WI38 (cell line): Measurements from ENCODE around the gene GPR143.
A peak's percentile ranks its signal among the peaks of the same experiment; 100 is the strongest.

Source experiments
- H3K4me3 ChIP-seq: 2 replicates; pipeline ENCODE4 v1.5.1; 2011; ENCODE audit warnings: low read depth, mild to moderate bottlenecking, control low read depth, low read length
- TF ChIP-seq, protein P1 (sequence below): IDR thresholded peaks from 2 replicates; pipeline ENCODE4 v1.5.1; 2012; ENCODE audit warnings: low read depth, mild to moderate bottlenecking, control low read depth, low read length

The GPR143 gene

GRCh38 chrX:9728261-9728660, 37.4 kb downstream of the GPR143 start:
- TF ChIP-seq, protein P1, sequence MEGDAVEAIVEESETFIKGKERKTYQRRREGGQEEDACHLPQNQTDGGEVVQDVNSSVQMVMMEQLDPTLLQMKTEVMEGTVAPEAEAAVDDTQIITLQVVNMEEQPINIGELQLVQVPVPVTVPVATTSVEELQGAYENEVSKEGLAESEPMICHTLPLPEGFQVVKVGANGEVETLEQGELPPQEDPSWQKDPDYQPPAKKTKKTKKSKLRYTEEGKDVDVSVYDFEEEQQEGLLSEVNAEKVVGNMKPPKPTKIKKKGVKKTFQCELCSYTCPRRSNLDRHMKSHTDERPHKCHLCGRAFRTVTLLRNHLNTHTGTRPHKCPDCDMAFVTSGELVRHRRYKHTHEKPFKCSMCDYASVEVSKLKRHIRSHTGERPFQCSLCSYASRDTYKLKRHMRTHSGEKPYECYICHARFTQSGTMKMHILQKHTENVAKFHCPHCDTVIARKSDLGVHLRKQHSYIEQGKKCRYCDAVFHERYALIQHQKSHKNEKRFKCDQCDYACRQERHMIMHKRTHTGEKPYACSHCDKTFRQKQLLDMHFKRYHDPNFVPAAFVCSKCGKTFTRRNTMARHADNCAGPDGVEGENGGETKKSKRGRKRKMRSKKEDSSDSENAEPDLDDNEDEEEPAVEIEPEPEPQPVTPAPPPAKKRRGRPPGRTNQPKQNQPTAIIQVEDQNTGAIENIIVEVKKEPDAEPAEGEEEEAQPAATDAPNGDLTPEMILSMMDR, result no peak
- no peak overlapping the region for H3K4me3 ChIP-seq

DNA sequence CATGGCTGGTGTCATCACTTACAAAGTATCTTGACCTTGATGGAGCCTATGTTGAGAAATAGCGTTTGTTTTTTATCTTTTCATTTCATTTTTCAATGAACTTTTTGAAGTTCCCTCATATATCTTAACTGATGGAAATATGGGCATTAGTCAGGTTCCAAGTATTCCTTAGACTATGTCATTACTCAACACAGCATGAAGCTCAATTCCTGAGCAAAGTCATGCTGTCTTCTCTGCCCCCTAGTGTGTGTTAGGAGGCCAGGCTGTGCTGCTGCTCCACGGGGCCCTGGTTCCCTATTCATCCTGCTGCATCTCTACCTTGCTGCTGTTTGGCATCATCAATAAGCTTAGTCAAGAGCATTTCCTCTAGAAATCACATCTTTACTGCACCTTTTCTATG, 40.9 kb downstream of the GPR143 start:
- TF ChIP-seq, protein P1, result no peak
- H3K4me3 ChIP-seq, result no peak overlapping the region

DNA sequence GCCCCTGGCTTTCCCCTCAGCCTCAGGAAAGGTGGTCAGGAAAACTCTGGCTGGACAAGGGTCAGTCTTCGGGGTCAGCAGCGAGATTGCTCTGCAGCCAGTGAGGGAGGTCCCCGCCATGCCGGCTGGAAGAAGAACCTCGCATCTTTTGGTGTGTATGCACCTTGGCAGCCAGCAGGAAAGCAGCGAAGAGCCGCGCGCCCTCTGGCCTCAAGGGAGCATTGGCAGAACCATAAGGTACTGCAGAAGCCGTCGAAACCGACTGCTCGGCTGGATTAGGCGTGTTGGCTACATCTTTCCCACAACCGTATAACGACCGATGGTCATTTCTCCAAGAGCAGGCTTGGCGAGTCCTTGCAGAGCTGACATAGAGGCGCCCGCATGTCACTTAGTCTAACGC, 48.3 kb downstream of the GPR143 start:
- TF ChIP-seq, protein P1, result no peak
- H3K4me3 ChIP-seq, result no peak overlapping the region

DNA sequence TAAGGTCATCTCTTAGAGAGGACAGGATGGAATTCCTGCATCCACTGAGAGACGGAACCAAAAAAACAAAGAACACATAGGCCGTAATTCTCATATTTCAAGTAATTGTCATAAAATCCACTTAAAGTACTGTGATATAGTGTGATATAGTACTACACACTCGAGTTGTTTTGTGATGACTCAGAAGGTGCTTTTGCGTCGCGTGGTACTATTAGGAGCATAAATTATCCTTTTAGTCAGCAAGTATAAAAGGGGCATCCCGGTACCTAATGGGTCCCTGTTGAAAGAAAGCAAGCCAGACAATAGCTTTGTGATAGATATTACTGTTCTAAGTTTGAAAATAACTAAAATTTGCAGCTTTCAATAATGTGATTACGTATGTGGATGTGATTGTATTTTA, 55.3 kb downstream of the GPR143 start:
- TF ChIP-seq, protein P1, result no peak
- no peak overlapping the region for H3K4me3 ChIP-seq

DNA sequence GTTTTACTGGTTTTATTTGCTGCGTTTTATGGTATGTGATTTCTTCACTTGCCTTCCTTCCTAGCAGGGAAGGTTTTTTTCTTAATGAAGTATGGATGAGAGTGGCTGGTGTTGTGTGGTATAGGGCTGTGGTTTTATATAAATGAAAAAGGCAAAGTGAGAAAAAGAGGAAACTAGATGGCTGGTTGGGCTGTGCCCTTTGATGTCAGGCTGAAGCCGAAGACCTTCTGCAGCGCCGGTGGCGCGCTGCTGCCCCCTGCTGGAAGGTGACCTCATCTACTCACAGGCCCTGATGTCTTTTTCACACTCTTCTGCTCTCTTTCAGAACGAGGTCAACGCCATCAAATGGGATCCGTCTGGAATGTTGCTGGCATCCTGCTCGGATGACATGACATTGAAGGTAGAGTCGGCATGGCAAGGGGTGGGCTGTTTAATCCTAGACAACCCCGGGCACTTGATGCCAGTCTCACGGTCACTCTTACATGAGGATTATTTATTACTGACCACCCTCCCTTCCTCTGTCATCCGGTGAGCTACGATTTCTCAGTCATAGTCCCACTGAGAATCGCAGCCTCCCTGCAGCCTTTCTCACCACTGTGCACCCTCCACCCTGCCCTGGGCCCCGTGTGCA, 56.6 kb downstream of the GPR143 start:
- H3K4me3 ChIP-seq, result no peak overlapping the region
- TF ChIP-seq, protein P1, result peak; percentile 63

- TF ChIP-seq, protein P1, result no peak
Measured at GRCh38 chrX:9708086-9708485, 57.6 kb downstream of the GPR143 start.

GRCh38 chrX:9707306-9708033, 58.2 kb downstream of the GPR143 start:
- H3K4me3 ChIP-seq, result no peak overlapping the region
- TF ChIP-seq, protein P1, result no peak

More at GRCh38 chrX:9708086-9708485, 57.6 kb downstream of the GPR143 start:
- H3K4me3 ChIP-seq, result no peak overlapping the region
